Esophagus muscularis mucosa (tissue), 4 donors: ENCODE results near the gene MT1H. TPM values are rescaled to one million over a fixed set of nuclear protein-coding genes. Genes with fewer than 3 reads are reported as not detected.
"Not testable (repeated sequence)": the region's sequence is repeated elsewhere in the genome, so short reads cannot be mapped to it uniquely, and the experiment has no call there.

ENCODE experiments used
- DNase-seq: peaks from one replicate; pipeline ENCODE4 v3.0.0-alpha.2; 2017; ENCODE audit errors: extremely low spot score
- H3K27ac ChIP-seq, 4 donors: fragments of 200-600 bp; sonication (generic); replicated peaks in 1 of 4; 1 replicate in 3 of 4; 2 replicates in 1 of 4; pipeline ENCODE4 v1.5.1; 2016 to 2019; ENCODE audit warnings: mild to moderate bottlenecking in 1 of 4
- H3K27me3 ChIP-seq, 4 donors: fragments of 200-600 bp; sonication (generic); one replicate each; pipeline versions ENCODE4 v1.5.1 to v1.6.0; 2016 to 2019
- H3K36me3 ChIP-seq, 4 donors: fragments of 200-600 bp; sonication (generic); one replicate each; pipeline ENCODE4 v1.5.1; 2016 to 2019
- H3K4me1 ChIP-seq, 4 donors: fragments of 200-600 bp; sonication (generic); one replicate each; pipeline ENCODE4 v1.5.1; 2016 to 2019
- H3K4me3 ChIP-seq, 4 donors: fragments of 200-600 bp; sonication (generic); 1 replicate in 2 of 4; 2 replicates in 2 of 4; pipeline ENCODE4 v1.5.1; 2016 to 2019; ENCODE audit warnings: mild to moderate bottlenecking in 4 of 4, moderate library complexity in 1 of 4
- H3K9me3 ChIP-seq, 4 donors: fragments of 200-600 bp; sonication (generic); 1 replicate in 3 of 4; 2 replicates in 1 of 4; pipeline ENCODE4 v1.5.1; 2016 to 2019
- CTCF ChIP-seq, 3 experiments: fragments of 200-600 bp in 2 of 3; fragments of 450-650 bp in 1 of 3; sonication (generic) in 2 of 3; IDR thresholded peaks; one replicate each; pipeline ENCODE4 v1.5.1; 2017 to 2019; ENCODE audit warnings: antibody characterized with exemption in 3 of 3, mild to moderate bottlenecking in 2 of 3, moderate library complexity in 1 of 3
- EP300 ChIP-seq: sonication (generic); formaldehyde crosslinking; IDR thresholded peaks from one replicate; pipeline ENCODE4 v1.6.1; 2017; ENCODE audit warnings: antibody characterized with exemption
- POLR2A ChIP-seq: fragments of 450-650 bp; IDR thresholded peaks from one replicate; pipeline ENCODE4 v1.6.1; 2017; ENCODE audit warnings: antibody characterized with exemption, moderate library complexity, mild to moderate bottlenecking, low read depth
- POLR2AphosphoS5 ChIP-seq, 2 donors: sonication (generic); formaldehyde crosslinking; IDR thresholded peaks; one replicate each; pipeline ENCODE4 v1.6.1; 2017; ENCODE audit warnings: antibody characterized with exemption in 2 of 2
- WGBS: methylation state at CpG from one replicate; pipeline ENCODE4 v1.1.5; 2018; 5-methylcytosine and 5-hydroxymethylcytosine counted together
- intact Hi-C: fragments of 100-400 bp; cut with DNase I; formaldehyde crosslinking; loops from one replicate; pipeline ENCODE4 v1.15.1; 2023
- total RNA-seq, 4 donors: library from RNA; depleted of rRNA; stranded (reverse); fragments of >200 nt; gene quantifications; one replicate each; pipeline versions ENCODE4 v1.1.0 to v1.2.1, GENCODE V29; 2016

MT1H gene
- total RNA-seq, 4 donors from 2014 or later, result not detected

DNA sequence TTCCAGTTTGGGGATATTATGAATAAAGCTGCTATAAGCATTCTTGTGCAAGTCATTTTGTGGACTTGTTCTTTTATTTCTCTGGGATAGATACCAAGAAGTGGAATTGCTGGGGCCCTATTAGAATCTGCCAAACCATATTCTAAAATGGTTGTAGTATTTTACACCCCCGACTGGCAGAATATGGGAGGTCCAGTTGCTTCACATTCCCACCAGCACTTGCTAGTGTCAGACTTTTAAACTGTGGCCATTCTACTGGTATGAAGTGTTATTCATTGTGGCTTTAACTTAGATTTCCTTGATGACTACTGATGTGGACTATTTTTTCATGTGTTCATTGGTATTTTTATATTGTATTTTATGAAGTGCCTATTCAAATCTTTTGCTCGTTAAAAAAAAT lies 42.2 kb downstream of the MT1H start:
- Histone ChIP-seq H3K4me3 (no peak overlapping the region), H3K9me3 (no peaks in the 10 kb centered on the region), H3K4me1 (no peaks in the 10 kb centered on the region), H3K27me3 (no peaks in the 10 kb centered on the region), H3K27ac (no peak overlapping the region), H3K36me3 (no peaks in the 10 kb centered on the region)
- intact Hi-C loops, result no loop called here
- no peak for DNase-seq
- 97% methylated on average over 2 of the region's 2 CpGs for WGBS
- no peak for TF ChIP-seq POLR2A
- no peak for TF ChIP-seq CTCF (IDR thresholded peaks at IDR 0.05)
- TF ChIP-seq EP300, result no peak
- no peak for TF ChIP-seq POLR2AphosphoS5 (IDR thresholded peaks at IDR 0.05)

DNA sequence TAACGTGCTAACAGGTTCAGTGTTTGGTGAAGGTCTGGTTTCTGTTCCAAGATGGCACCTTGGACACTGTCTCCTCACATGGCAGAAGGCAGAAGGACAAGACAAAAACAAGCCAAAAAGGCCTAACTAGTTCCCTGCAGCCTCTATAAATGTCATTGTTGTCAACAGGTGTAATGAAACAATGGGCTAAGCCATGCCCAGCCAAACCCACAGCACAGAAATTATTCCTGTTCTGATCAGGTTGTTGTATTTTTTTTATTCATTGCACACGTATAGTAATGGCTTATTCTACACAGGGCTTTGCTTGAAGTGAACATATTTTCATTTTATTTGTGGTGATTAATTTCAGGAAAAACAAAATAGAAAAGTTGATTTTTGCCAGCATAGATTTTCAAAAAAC lies 44.2 kb downstream of the MT1H start:
- no peak for DNase-seq
- Histone ChIP-seq H3K27me3 (peaks cover 0 to 4% (median 0%) of the 10 kb centered on the region in 4 donors), H3K9me3 (no peaks in the 10 kb centered on the region), H3K4me1 (no peaks in the 10 kb centered on the region), H3K36me3 (no peaks in the 10 kb centered on the region), H3K27ac (no peak overlapping the region), H3K4me3 (no peak overlapping the region)
- 92% methylated on average over 2 of the region's 2 CpGs for WGBS
- intact Hi-C loops, result no loop called here
- TF ChIP-seq POLR2AphosphoS5 (IDR thresholded peaks at IDR 0.05), result no peak
- no peak for TF ChIP-seq CTCF (IDR thresholded peaks at IDR 0.05)
- TF ChIP-seq POLR2A, result no peak
- no peak for TF ChIP-seq EP300

GRCh38 chr16:56715126-56715525 lies 45.5 kb downstream of the MT1H start:
- H3K27ac ChIP-seq, result no peak overlapping the region
- peaks cover 0 to 4% (median 0%) of the 10 kb centered on the region in 4 donors for H3K27me3 ChIP-seq
- no peak overlapping the region for H3K4me3 ChIP-seq
- no peaks in the 10 kb centered on the region for H3K36me3 ChIP-seq
- no peak for TF ChIP-seq CTCF (IDR thresholded peaks at IDR 0.05)
- no peak for TF ChIP-seq EP300
- TF ChIP-seq POLR2A, result no peak
- intact Hi-C loops, result no loop called here
- 83% methylated on average over 3 of the region's 4 CpGs for WGBS
- H3K9me3 ChIP-seq, result no peaks in the 10 kb centered on the region
- no peak for DNase-seq
- H3K4me1 ChIP-seq, result no peaks in the 10 kb centered on the region

- Histone ChIP-seq H3K4me3 (no peak overlapping the region), H3K27ac (no peak overlapping the region), H3K4me1 (no peaks in the 10 kb centered on the region), H3K27me3 (peaks cover 0 to 4% (median 0%) of the 10 kb centered on the region in 4 donors), H3K36me3 (no peaks in the 10 kb centered on the region), H3K9me3 (no peaks in the 10 kb centered on the region)
- intact Hi-C loops, result no loop called here
- no peak for DNase-seq
- TF ChIP-seq EP300 (no peak), POLR2AphosphoS5 (IDR thresholded peaks at IDR 0.05) (no peak), CTCF (IDR thresholded peaks at IDR 0.05) (no peak), POLR2A (no peak)
- WGBS, result 74% methylated on average over 3 of the region's 3 CpGs
These were observed 47.1 kb downstream of the MT1H start for GRCh38 chr16:56716761-56717160.

GRCh38 chr16:56717532-56717931 lies 47.9 kb downstream of the MT1H start:
- H3K27me3 ChIP-seq, intact Hi-C loops, H3K4me3 ChIP-seq, H3K27ac ChIP-seq, H3K36me3 ChIP-seq, H3K9me3 ChIP-seq, H3K4me1 ChIP-seq, DNase-seq: not testable (repeated sequence)
- 77% methylated on average over 2 of the region's 2 CpGs for WGBS

Other genes starting within 250 kb of the MT1H start
- gene AMFR, start 244.3 kb upstream of the MT1H start, total RNA-seq, result 100 to 1,000 TPM; 150 to 205 (median 179) TPM
- 10 to 100 TPM; 35.5 to 46.7 (median 39.9) TPM for gene NUDT21, start 218.5 kb upstream of the MT1H start, total RNA-seq
- 10 to 100 TPM; 18.3 to 47.1 (median 33.1) TPM for gene OGFOD1, start 218.3 kb upstream of the MT1H start, total RNA-seq
- gene BBS2, start 149.8 kb upstream of the MT1H start, total RNA-seq, result 10 to 100 TPM; 33.2 to 47.8 (median 39.0) TPM
- gene MT4, start 104.7 kb upstream of the MT1H start, total RNA-seq, result not detected
- 10 to 100 TPM in 1 of 4 donors, 1 to 10 TPM in 3; 2.0 to 12.5 (median 4.1) TPM for gene MT3, start 80.3 kb upstream of the MT1H start, total RNA-seq
- 100 to 1,000 TPM in 3 of 4 donors, 10 to 100 TPM in 1; 27.0 to 528 (median 116) TPM for gene MT2A, start 61.2 kb upstream of the MT1H start, total RNA-seq
- 100 to 1,000 TPM in 3 of 4 donors, 10 to 100 TPM in 1; 57.7 to 428 (median 146) TPM for gene MT1E, start 44.0 kb upstream of the MT1H start, total RNA-seq
- gene MT1M, start 37.2 kb upstream of the MT1H start, total RNA-seq, result 10 to 100 TPM in 3 of 4 donors, 1 to 10 TPM in 1; 3.7 to 74.9 (median 14.9) TPM
- gene MT1A, start 31.1 kb upstream of the MT1H start, total RNA-seq, result 100 to 1,000 TPM in 1 of 4 donors, 10 to 100 TPM in 1, 1 to 10 TPM in 1, not detected in 1; 1.7 to 371 (median 21.3) TPM
- not detected for gene MT1B, start 17.9 kb upstream of the MT1H start, total RNA-seq
- 1 to 10 TPM; 2.1 to 7.1 (median 5.0) TPM for gene MT1F, start 11.9 kb upstream of the MT1H start, total RNA-seq
- 10 to 100 TPM in 2 of 4 donors, 1 to 10 TPM in 1, not detected in 1; 4.9 to 59.0 (median 19.0) TPM for gene MT1G, start 1.7 kb upstream of the MT1H start, total RNA-seq
- gene MT1X, start 12.7 kb downstream of the MT1H start, total RNA-seq, result 1,000 to 10,000 TPM in 1 of 4 donors, 100 to 1,000 TPM in 3; 283 to 1,221 (median 512) TPM
- gene NUP93, start 60.3 kb downstream of the MT1H start, total RNA-seq, result 10 to 100 TPM; 34.0 to 47.5 (median 36.5) TPM
- gene SLC12A3, start 195.4 kb downstream of the MT1H start, total RNA-seq, result not detected